Activated T-cell treated with anti-CD3 and anti-CD28 coated beads, Interleukin-2, amount 50 U/mL, for 72 hours (primary cell): ENCODE results near the gene PSMB11. TPM values are rescaled to one million over a fixed set of nuclear protein-coding genes. Genes with fewer than 3 reads are reported as not detected.
"Not testable (repeated sequence)": the region's sequence is repeated elsewhere in the genome, so short reads cannot be mapped to it uniquely, and the experiment has no call there.

Experiments used
- ATAC-seq, 2 donors: fragments of 150-1000 bp; cut with Tn5 transposase; replicated peaks in 1 of 2; 2 replicates each; pipeline ENCODE4 v1.10.0; 2021; ENCODE audit warnings: moderate library complexity in 2 of 2, mild to moderate bottlenecking in 1 of 2
- DNase-seq, 2 donors: peaks; one replicate each; pipeline ENCODE4 v3.0.0; 2021 to 2022; ENCODE audit warnings: mixed read lengths in 1 of 2
- H3K27ac Mint-ChIP-seq: one replicate; pipeline ENCODE4 v1.8.0; 2022; ENCODE audit warnings: mild to moderate bottlenecking, moderate library complexity, mixed read lengths
- H3K27me3 Mint-ChIP-seq: one replicate; pipeline ENCODE4 v1.8.0; 2022; ENCODE audit warnings: low read depth, mixed read lengths
- H3K36me3 Mint-ChIP-seq, 2 donors: one replicate each; pipeline ENCODE4 v1.8.0; 2022; ENCODE audit warnings: mixed read lengths in 2 of 2, mild to moderate bottlenecking in 1 of 2; ENCODE audit not compliant: insufficient read depth in 2 of 2
- H3K4me1 Mint-ChIP-seq: one replicate; pipeline ENCODE4 v1.8.0; 2022; ENCODE audit warnings: low read depth, mixed read lengths
- H3K4me3 Mint-ChIP-seq, 2 donors: one replicate each; pipeline ENCODE4 v1.8.0; 2022; ENCODE audit warnings: mild to moderate bottlenecking in 2 of 2, mixed read lengths in 2 of 2, moderate library complexity in 2 of 2
- H3K9me3 Mint-ChIP-seq, 2 donors: one replicate each; pipeline ENCODE4 v1.8.0; 2022; ENCODE audit warnings: mixed read lengths in 2 of 2
- total RNA-seq, 2 donors: library from RNA; stranded (reverse); gene quantifications; one replicate each; pipeline ENCODE4 v1.2.3, GENCODE V29; 2022

Gene PSMB11
- total RNA-seq, 2 donors from 2014 or later, result not detected

DNA sequence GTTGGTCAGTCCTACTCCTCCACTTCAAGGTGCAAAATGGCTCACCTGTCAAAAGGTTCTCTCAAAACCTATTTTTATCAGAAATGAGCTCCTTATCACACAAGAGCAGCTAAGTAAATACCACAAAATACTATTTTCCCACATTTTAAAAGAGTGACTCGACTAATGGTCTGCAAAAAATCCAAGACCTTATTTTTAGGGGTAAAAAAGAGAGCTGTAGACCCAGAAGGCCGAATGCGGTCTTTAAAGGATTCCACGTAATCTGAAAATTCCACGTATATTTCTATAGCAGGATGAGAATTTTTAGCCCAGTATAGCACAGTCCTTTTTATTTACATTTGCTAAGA, 35.9 kb upstream of the PSMB11 start:
- Mint-ChIP-seq H3K27me3 (no peaks in the 10 kb centered on the region), H3K36me3 (no peaks in the 10 kb centered on the region), H3K27ac (peak overlapping the region; percentile 99), H3K9me3 (no peaks in the 10 kb centered on the region), H3K4me1 (peaks cover 45% of the 10 kb centered on the region), H3K4me3 (peak overlapping the region; percentile 96 to 100)
- ATAC-seq, result no peak
- DNase-seq, result no peak

- peak overlapping the region; percentile 99 for H3K27ac Mint-ChIP-seq
- ATAC-seq (peak; percentile 98), DNase-seq (peak; percentile 97 to 99)
- H3K9me3 Mint-ChIP-seq, result no peaks in the 10 kb centered on the region
- H3K4me1 Mint-ChIP-seq, result peaks cover 47% of the 10 kb centered on the region
- H3K36me3 Mint-ChIP-seq, result no peaks in the 10 kb centered on the region
- H3K27me3 Mint-ChIP-seq, result no peaks in the 10 kb centered on the region
- peak overlapping the region; percentile 96 to 100 for H3K4me3 Mint-ChIP-seq
These were observed 35.2 kb upstream of the PSMB11 start for GRCh38 chr14:23006544-23007419.

GRCh38 chr14:23008831-23009230, 33.2 kb upstream of the PSMB11 start:
- H3K9me3 Mint-ChIP-seq, result no peaks in the 10 kb centered on the region
- H3K4me1 Mint-ChIP-seq, result peaks cover 47% of the 10 kb centered on the region
- no peaks in the 10 kb centered on the region for H3K36me3 Mint-ChIP-seq

DNA sequence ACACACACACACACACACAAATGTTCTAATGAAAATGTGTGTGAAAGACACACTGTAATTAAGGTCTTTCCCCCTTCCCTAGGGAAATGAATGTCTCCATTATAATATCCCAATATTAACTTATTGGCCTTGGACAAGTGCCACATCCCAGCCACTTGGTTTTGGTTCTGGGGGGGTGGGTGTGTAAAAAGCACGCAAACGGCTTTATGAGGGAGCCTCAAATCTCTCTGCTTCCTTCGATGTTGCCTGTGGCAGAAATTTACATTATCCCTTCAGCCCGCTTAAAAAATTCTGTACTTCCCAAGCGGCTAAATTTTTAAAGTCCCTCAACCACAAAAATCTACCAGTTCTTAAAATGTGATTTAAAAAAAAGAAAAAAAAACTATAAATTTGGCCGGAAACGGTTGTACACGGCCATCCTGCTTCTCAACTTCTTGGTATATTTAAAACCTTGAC, 32.5 kb upstream of the PSMB11 start:
- H3K27ac Mint-ChIP-seq, result peak overlapping the region; percentile 95
- H3K4me3 Mint-ChIP-seq, result peak overlapping the region; percentile 96 to 100
- DNase-seq (no peak), ATAC-seq (no peak)
- H3K9me3 Mint-ChIP-seq, result no peaks in the 10 kb centered on the region
- no peaks in the 10 kb centered on the region for H3K27me3 Mint-ChIP-seq
- no peaks in the 10 kb centered on the region for H3K36me3 Mint-ChIP-seq
- peaks cover 47% of the 10 kb centered on the region for H3K4me1 Mint-ChIP-seq

More at GRCh38 chr14:23008831-23009230, 33.2 kb upstream of the PSMB11 start:
- no peaks in the 10 kb centered on the region for H3K27me3 Mint-ChIP-seq
- peak overlapping the region; percentile 95 for H3K27ac Mint-ChIP-seq
- ATAC-seq (no peak), DNase-seq (no peak)
- peak overlapping the region; percentile 96 to 100 for H3K4me3 Mint-ChIP-seq

DNA sequence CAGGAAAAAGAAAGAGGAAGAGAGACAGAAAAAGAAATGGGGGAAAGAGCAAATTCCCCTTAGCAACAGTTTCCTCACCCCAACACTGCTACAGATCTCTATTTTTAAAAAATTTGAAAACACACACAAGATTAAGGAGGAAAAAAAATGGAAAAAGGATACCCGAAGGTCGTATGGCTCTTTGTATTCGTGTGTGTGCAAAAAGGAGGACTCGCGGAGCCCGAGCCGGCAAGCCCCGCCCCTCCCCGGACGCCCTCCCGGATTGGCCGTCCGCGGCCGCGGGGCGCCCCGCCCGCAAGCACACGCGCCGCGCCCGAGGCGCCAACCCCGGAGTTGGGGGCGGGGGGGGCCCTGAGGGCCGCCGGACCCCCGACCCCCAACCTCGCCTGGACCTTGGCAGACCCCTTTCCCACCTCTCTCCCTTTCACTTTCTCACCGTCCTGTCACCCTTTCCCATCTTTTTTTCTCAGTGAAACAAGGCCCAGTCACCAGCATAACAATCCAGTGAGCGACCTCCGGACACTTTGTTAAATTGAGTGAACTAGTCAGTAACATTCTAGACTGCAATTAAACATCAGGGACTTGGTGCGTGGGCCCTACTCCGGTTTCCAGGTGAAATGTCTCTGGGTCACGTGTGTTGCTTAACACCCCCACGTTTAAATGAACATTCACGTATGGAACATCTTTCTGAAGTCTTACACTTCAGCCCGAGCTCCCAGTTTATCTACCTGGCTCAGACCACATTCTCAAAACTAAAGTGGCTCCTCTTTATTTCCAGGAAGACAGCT, 31.9 kb upstream of the PSMB11 start, which contains the start of gene C14orf93:
C14orf93 (minus strand) TSS at position 205 of the 788 bp plus-strand sequence. CDS start 11,120 bp downstream, outside the sequence.
- Mint-ChIP-seq H3K36me3 (no peaks in the 10 kb centered on the region), H3K27ac (peak within 1 kb of the TSS; percentile 95), H3K4me3 (peak within 1 kb of the TSS; percentile 96 to 100), H3K9me3 (no peaks in the 10 kb centered on the region), H3K27me3 (no peaks in the 10 kb centered on the region), H3K4me1 (peaks cover 43% of the 10 kb centered on the region)
- DNase-seq (peak; percentile 90), ATAC-seq (peak; percentile 31 to 47)

DNA sequence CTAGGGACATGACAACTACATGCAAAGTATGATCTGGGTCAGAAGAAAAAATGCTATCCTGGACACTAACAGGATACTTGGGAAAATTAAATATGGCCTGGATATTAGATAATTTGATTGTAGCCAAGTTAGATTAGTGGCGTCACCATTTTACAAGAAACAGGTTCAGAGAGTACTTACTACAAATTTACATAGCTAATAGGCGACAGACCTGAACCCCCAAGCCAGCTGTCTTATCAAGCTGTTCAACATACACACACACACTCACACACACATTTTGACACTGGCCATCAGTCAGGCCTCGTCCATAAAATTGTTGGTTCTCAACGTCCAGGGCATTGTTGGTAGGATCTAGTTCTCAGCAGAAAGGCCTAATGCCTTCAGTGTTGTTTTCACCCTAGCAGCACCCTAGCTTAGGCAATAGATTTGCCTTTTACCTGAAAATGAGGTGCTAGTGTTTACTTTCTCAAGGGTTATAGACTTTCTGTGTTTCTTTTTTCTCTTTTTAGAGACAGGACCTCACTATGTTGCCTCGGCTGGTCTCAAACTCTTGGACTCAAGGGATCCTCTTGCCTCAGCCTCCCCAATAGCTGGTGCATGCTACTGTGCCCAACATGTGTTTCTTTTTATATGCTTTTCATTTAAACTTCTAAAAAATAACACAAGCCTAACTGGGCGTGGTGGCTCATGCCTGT, 28.8 kb upstream of the PSMB11 start:
- Mint-ChIP-seq H3K27ac (no peak overlapping the region), H3K36me3 (no peaks in the 10 kb centered on the region)

DNA sequence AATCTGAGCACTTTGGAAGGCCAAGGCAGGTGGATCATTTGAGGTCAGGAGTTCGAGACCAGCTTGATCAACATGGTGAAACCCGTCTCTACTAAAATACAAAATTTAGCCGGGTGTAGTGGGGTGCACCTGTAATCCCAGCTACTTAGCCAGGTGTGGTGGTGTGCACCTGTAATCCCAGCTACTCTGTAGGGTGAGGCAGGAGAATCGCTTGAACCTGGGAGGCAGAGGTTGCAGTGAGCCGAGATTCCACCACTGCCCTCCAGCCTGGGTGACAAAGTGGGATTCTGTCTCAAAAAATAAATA, 28.3 kb upstream of the PSMB11 start:
- not testable (repeated sequence) for H3K27me3 Mint-ChIP-seq, ATAC-seq, H3K27ac Mint-ChIP-seq, DNase-seq, H3K36me3 Mint-ChIP-seq, H3K4me3 Mint-ChIP-seq, H3K9me3 Mint-ChIP-seq
- peaks cover 21% of the 10 kb centered on the region for H3K4me1 Mint-ChIP-seq

More for the DNA sequence above, 28.8 kb upstream of the PSMB11 start:
- DNase-seq (no peak), ATAC-seq (no peak)
- Mint-ChIP-seq H3K9me3 (no peaks in the 10 kb centered on the region), H3K27me3 (no peaks in the 10 kb centered on the region), H3K4me3 (no peak overlapping the region), H3K4me1 (peaks cover 26% of the 10 kb centered on the region)

DNA sequence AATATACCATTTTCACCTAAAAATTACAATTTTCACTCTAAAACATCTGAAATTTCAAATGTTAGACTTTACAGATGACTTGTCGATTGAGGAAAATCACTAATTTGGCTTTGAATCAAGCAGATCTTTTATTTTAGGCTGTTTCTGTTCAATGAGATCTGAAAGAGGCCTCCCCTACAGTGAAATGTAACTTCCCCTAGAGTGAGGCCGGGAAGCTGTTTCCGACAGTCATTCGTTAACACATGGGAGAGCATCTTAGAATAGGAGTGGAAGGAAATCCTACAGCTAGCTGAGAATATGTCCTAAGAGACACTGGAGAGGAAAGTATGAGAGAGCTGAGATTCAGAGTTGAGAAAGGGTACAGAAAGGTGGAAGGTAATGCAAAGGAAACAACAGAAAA, 26.4 kb upstream of the PSMB11 start:
- Mint-ChIP-seq H3K27me3 (no peaks in the 10 kb centered on the region), H3K9me3 (no peaks in the 10 kb centered on the region), H3K4me1 (peaks cover 21% of the 10 kb centered on the region), H3K4me3 (peak overlapping the region; percentile 37 to 43), H3K27ac (no peak overlapping the region), H3K36me3 (no peaks in the 10 kb centered on the region)
- ATAC-seq (peak in 1 of 2 donors; percentile 17), DNase-seq (no peak)

GRCh38 chr14:23017091-23017490, 24.9 kb upstream of the PSMB11 start:
- no peaks in the 10 kb centered on the region for H3K9me3 Mint-ChIP-seq
- H3K36me3 Mint-ChIP-seq, result no peaks in the 10 kb centered on the region
- no peak for ATAC-seq
- no peaks in the 10 kb centered on the region for H3K27me3 Mint-ChIP-seq
- H3K4me3 Mint-ChIP-seq, result no peak overlapping the region
- peaks cover 28% of the 10 kb centered on the region for H3K4me1 Mint-ChIP-seq
- DNase-seq, result no peak
- H3K27ac Mint-ChIP-seq, result no peak overlapping the region

DNA sequence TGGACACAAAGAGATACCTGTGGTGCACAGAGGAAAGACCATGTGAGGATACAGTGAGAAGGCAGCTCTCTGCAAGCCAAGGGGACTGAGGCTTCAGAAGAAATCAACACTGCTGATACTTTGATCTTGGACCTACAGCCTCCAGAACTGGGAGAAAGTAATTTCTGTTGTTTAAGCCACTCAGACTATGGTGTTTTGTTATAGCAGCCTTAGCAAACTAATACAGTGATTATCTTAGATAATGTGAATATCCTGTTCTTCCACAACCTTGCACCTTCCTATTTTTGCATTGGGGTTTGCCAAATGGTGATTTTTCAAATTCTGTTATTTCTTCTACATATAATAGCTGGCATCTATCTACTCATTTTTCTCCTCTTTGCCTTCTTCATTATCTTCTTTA, 23.9 kb upstream of the PSMB11 start:
- H3K9me3 Mint-ChIP-seq, result no peaks in the 10 kb centered on the region
- H3K4me3 Mint-ChIP-seq, result no peak overlapping the region
- ATAC-seq (no peak), DNase-seq (no peak)
- peaks cover 36% of the 10 kb centered on the region for H3K4me1 Mint-ChIP-seq
- no peaks in the 10 kb centered on the region for H3K36me3 Mint-ChIP-seq
- no peaks in the 10 kb centered on the region for H3K27me3 Mint-ChIP-seq
- no peak overlapping the region for H3K27ac Mint-ChIP-seq

- Mint-ChIP-seq H3K27me3 (no peaks in the 10 kb centered on the region), H3K36me3 (peaks cover 0 to 11% of the 10 kb centered on the region in 2 donors), H3K27ac (peak overlapping the region; percentile 23), H3K4me3 (peak overlapping the region; percentile 49 to 60), H3K4me1 (peaks cover 58% of the 10 kb centered on the region), H3K9me3 (no peaks in the 10 kb centered on the region)
- ATAC-seq (peak; percentile 41 to 66), DNase-seq (no peak)
These were observed 21.6 kb upstream of the PSMB11 start for GRCh38 chr14:23020143-23021128.

- H3K4me1 Mint-ChIP-seq, result peaks cover 60% of the 10 kb centered on the region
- ATAC-seq, result peak in 1 of 2 donors; percentile 9
- no peaks in the 10 kb centered on the region for H3K9me3 Mint-ChIP-seq
- peak overlapping the region; percentile 50 for H3K27ac Mint-ChIP-seq
- peaks cover 0 to 15% of the 10 kb centered on the region in 2 donors for H3K36me3 Mint-ChIP-seq
- H3K4me3 Mint-ChIP-seq, result peak overlapping the region; percentile 53 to 60
- no peak for DNase-seq
- no peaks in the 10 kb centered on the region for H3K27me3 Mint-ChIP-seq
These were observed 20.6 kb upstream of the PSMB11 start for GRCh38 chr14:23021434-23021833.
